DOHH2 (cell line): ENCODE measurements around the gene FBRSL1.

Experiments
- H3F3A ChIP-seq: fragments of 200-600 bp; sonication (generic), shearing (Covaris generic); 2 replicates; pipeline ENCODE4 v1.6.0; 2016; ENCODE audit warnings: antibody characterized with exemption, mild to moderate bottlenecking; ENCODE audit not compliant: control insufficient read depth, insufficient read depth
- H3K27ac ChIP-seq: fragments of 200-600 bp; sonication (generic); 2 replicates; pipeline ENCODE4 v1.5.1; 2014; ENCODE audit warnings: low read depth, mild to moderate bottlenecking, low read length, moderate library complexity
- H3K27me3 ChIP-seq: fragments of 200-600 bp; sonication (generic); 2 replicates; pipeline ENCODE4 v1.6.1; 2014; ENCODE audit warnings: mild to moderate bottlenecking, low read length, mixed read lengths; ENCODE audit not compliant: control insufficient read depth
- H3K36me3 ChIP-seq: fragments of 200-600 bp; sonication (generic); 2 replicates; pipeline ENCODE4 v1.6.1; 2014; ENCODE audit warnings: mild to moderate bottlenecking, low read length, moderate library complexity, mixed read lengths; ENCODE audit not compliant: control insufficient read depth
- H3K4me1 ChIP-seq: fragments of 200-600 bp; sonication (generic); 2 replicates; pipeline ENCODE4 v1.6.1; 2014; ENCODE audit warnings: mild to moderate bottlenecking, low read length, mixed read lengths; ENCODE audit not compliant: control insufficient read depth
- H3K4me2 ChIP-seq: fragments of 200-600 bp; sonication (generic); 2 replicates; pipeline ENCODE4 v1.6.0; 2014; ENCODE audit warnings: mild to moderate bottlenecking, low read length, moderate library complexity
- H3K4me3 ChIP-seq: fragments of 200-600 bp; sonication (generic); 2 replicates; pipeline ENCODE4 v1.5.1; 2014; ENCODE audit warnings: mild to moderate bottlenecking, low read length, mixed read lengths
- H3K79me2 ChIP-seq: fragments of 200-600 bp; sonication (generic); 2 replicates; pipeline ENCODE4 v1.6.1; 2014; ENCODE audit warnings: mild to moderate bottlenecking, low read length, mixed read lengths; ENCODE audit not compliant: control insufficient read depth
- H3K9me2 ChIP-seq: fragments of 200-600 bp; sonication (generic); replicated peaks from 2 replicates; pipeline ENCODE4 v1.6.1; 2014; ENCODE audit warnings: mild to moderate bottlenecking, low read length, mixed read lengths; ENCODE audit not compliant: control insufficient read depth
- H3K9me3 ChIP-seq: fragments of 200-600 bp; sonication (generic); 2 replicates; pipeline ENCODE4 v1.6.1; 2014; ENCODE audit warnings: antibody characterized with exemption, low read length, mixed read lengths; ENCODE audit not compliant: control insufficient read depth, insufficient read depth
- H4K20me1 ChIP-seq: fragments of 200-600 bp; sonication (generic); 2 replicates; pipeline ENCODE4 v1.6.0; 2014; ENCODE audit warnings: low read depth, mild to moderate bottlenecking, antibody characterized with exemption, low read length, moderate library complexity; ENCODE audit not compliant: control insufficient read depth, insufficient read depth
- CTCF ChIP-seq: fragments of 200-600 bp; sonication (generic); IDR thresholded peaks from one replicate; pipeline ENCODE4 v1.5.1; 2014; ENCODE audit warnings: antibody characterized with exemption, mild to moderate bottlenecking, low read depth, low read length; ENCODE audit not compliant: poor library complexity, severe bottlenecking
- EZH2phosphoT487 ChIP-seq: fragments of 200-600 bp; sonication (generic); IDR thresholded peaks from 2 replicates; pipeline ENCODE4 v1.6.1; 2017; ENCODE audit warnings: borderline replicate concordance, mild to moderate bottlenecking, antibody characterized with exemption, low read length, moderate library complexity, mixed read lengths

Gene FBRSL1

GRCh38 chr12:132492951-132493350 is 3.0 kb downstream of the FBRSL1 start:
- Histone ChIP-seq H3K79me2 (peaks cover 74% of the 10 kb centered on the region), H3K4me2 (no peak overlapping the region), H4K20me1 (peaks cover 22% of the 10 kb centered on the region), H3F3A (peaks cover 3% of the 10 kb centered on the region), H3K4me1 (peaks cover 32% of the 10 kb centered on the region), H3K4me3 (no peak overlapping the region), H3K27me3 (peaks cover 12% of the 10 kb centered on the region), H3K36me3 (peaks cover 5% of the 10 kb centered on the region; the same call in 1 of the 2 replicates), H3K9me2 (no peaks in the 10 kb centered on the region), H3K9me3 (no peaks in the 10 kb centered on the region), H3K27ac (no peak overlapping the region)
- TF ChIP-seq EZH2phosphoT487 (no peak), CTCF (no peak)

DNA sequence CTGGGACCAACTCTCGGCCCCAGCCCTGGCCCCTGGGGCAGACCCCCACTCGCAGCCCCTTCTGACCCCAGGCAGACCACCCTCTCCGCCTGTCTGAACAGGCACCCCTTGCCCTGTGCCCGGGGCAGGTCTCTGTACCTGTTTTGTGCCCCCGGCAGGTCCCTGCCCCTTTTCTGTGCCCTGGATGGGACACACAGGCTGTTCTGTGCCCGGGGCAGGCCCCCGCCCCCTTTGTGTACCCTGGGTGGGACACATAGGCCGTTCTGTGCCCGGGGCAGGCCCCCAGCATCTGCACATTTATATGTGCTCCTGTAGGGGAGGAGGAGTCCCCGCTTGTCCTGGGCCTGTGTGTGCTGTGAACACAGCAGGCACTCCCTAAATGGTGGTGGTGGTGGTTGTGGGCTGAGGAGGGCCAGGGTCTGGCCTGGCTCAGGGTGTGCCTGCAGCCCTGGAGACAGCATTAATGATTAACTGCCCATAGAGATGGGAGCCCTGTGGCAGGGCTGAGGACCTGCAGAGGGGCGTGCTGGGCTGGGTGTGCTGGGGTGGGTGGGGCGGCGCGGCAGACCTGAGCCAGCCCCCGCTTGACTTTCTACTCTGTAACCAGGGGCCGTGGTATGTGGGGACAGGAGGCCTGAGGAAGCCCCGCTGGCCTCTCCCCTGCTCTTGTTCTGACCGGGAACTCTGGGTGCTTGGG is 3.7 kb downstream of the FBRSL1 start:
- TF ChIP-seq CTCF (no peak), EZH2phosphoT487 (no peak)
- peaks cover 25% of the 10 kb centered on the region for H3K4me1 ChIP-seq
- H3F3A ChIP-seq, result no peaks in the 10 kb centered on the region
- peaks cover 5% of the 10 kb centered on the region; the same call in 1 of the 2 replicates for H3K36me3 ChIP-seq
- H3K79me2 ChIP-seq, result peaks cover 81% of the 10 kb centered on the region
- H3K9me3 ChIP-seq, result no peaks in the 10 kb centered on the region
- no peaks in the 10 kb centered on the region for H3K9me2 ChIP-seq
- H3K4me2 ChIP-seq, result no peak overlapping the region
- no peak overlapping the region for H3K4me3 ChIP-seq
- H3K27ac ChIP-seq, result no peak overlapping the region
- H3K27me3 ChIP-seq, result peaks cover 5% of the 10 kb centered on the region
- peaks cover 22% of the 10 kb centered on the region for H4K20me1 ChIP-seq

DNA sequence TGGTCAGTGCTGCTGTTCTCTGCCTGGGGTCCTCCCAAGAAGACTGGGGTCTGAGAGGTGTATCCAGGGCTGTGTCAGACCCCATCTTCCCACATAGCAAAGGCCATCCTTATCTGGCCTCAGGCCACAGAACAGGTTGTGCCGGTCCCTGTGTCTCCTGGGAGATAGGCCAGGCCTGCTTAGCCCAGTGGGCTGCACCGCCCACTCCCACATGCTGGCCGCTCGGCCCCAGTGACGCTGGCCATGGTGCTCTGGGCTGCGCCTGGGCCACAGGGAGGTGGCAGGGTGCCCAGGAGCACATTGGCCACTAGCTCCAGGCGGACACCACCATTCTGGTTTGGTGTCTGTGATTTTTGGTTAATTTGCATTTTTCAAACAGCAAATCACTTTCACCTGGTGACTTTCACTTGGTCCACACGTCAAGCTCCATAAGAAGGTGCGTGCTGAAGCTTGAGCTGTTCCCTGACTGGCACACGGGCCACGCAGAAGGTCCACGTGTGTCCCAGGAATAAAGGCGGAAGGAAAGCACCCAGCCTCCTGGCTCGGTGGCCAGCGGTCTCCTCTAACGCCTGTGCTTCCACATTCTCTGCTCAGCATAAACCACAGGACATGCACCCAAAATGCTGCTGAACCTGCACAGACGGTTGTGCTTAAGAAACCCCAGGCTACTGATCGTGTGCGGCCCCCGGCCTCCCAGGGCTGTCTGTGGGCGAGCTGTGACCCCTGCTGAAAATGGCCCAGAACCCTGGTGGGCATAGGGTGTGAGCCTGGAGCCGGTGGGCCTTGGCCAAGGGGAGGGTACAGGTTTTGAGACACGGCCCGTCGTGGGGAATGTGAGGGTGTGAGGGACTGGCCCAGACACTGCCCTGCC is 4.6 kb downstream of the FBRSL1 start:
- Histone ChIP-seq H3K4me1 (peaks cover 19% of the 10 kb centered on the region), H3K9me2 (no peaks in the 10 kb centered on the region), H3K27me3 (no peaks in the 10 kb centered on the region), H3K9me3 (no peaks in the 10 kb centered on the region), H3K36me3 (peaks cover 5% of the 10 kb centered on the region; the same call in 1 of the 2 replicates), H3K27ac (no peak overlapping the region), H3K4me3 (no peak overlapping the region), H3F3A (no peaks in the 10 kb centered on the region), H3K4me2 (no peak overlapping the region), H4K20me1 (peaks cover 29% of the 10 kb centered on the region), H3K79me2 (peaks cover 90% of the 10 kb centered on the region)
- no peak for TF ChIP-seq EZH2phosphoT487
